Measurements from ENCODE around the gene CNTFR.

Gene CNTFR

GRCh38 chr9:34517185-34517584 lies 72.3 kb downstream of the CNTFR start:
- CTCF ChIA-PET = interaction anchor here (0.8 to 11.1 kb wide), 4 partner anchors 8 to 113 kb away, joined by 3 to 97 read pairs (median 3); no protein-coding TSS in a partner anchor
- no peak overlapping the region for H3K4me3 ChIP-seq (ENCODE audit: low read depth, low read length)
- TF ChIP-seq CTCF (IDR thresholded peaks at IDR 0.05; ENCODE audit: insufficient read depth, low read length, missing control alignments) = no peak
- no peak for DNase-seq (ENCODE audit: low read depth, low spot score)
- POLR2A ChIA-PET = no interaction called here

- DNase-seq (ENCODE audit: low read depth, low spot score) = no peak
- ChIA-PET CTCF (interaction anchor here (1.6 to 11.1 kb wide), 2 partner anchors 14 to 75 kb away, joined by 4 to 97 read pairs; no protein-coding TSS in a partner anchor), POLR2A (no interaction called here)
- H3K4me3 ChIP-seq (ENCODE audit: low read depth, low read length) = no peak overlapping the region
- TF ChIP-seq CTCF (IDR thresholded peaks at IDR 0.05; ENCODE audit: insufficient read depth, low read length, missing control alignments) = no peak
These were observed 73.6 kb downstream of the CNTFR start for GRCh38 chr9:34515959-34516358.

GRCh38 chr9:34514816-34515215 lies 74.7 kb downstream of the CNTFR start:
- no peak for TF ChIP-seq CTCF (IDR thresholded peaks at IDR 0.05; ENCODE audit: insufficient read depth, low read length, missing control alignments)
- ChIA-PET POLR2A (no interaction called here), CTCF (interaction anchor here (1.6 to 11.1 kb wide), 2 partner anchors 13 to 76 kb away, joined by 4 to 97 read pairs; no protein-coding TSS in a partner anchor)
- H3K4me3 ChIP-seq (ENCODE audit: low read depth, low read length) = no peak overlapping the region
- no peak for DNase-seq (ENCODE audit: low read depth, low spot score)

GRCh38 chr9:34514401-34514800 lies 75.1 kb downstream of the CNTFR start:
- TF ChIP-seq CTCF (IDR thresholded peaks at IDR 0.05; ENCODE audit: insufficient read depth, low read length, missing control alignments) = no peak
- POLR2A ChIA-PET = no interaction called here
- no peak for DNase-seq (ENCODE audit: low read depth, low spot score)
- CTCF ChIA-PET = interaction anchor here (0.8 to 11.1 kb wide), 5 partner anchors 9 to 120 kb away, joined by 3 to 97 read pairs (median 4); partner anchors contain the start of gene ENHO
- H3K4me3 ChIP-seq (ENCODE audit: low read depth, low read length) = no peak overlapping the region

GRCh38 chr9:34513567-34514214 lies 75.8 kb downstream of the CNTFR start:
- DNase-seq (ENCODE audit: low read depth, low spot score) = no peak
- CTCF ChIA-PET = interaction anchor here (0.8 to 11.1 kb wide), 8 partner anchors 10 to 121 kb away, joined by 3 to 97 read pairs (median 4); partner anchors contain the start of gene ENHO
- POLR2A ChIA-PET = interaction anchor here (1.4 kb wide), 1 partner anchor 12 kb away, joined by 3 read pairs; no protein-coding TSS in a partner anchor
- no peak overlapping the region for H3K4me3 ChIP-seq (ENCODE audit: low read depth, low read length)
- TF ChIP-seq CTCF (IDR thresholded peaks at IDR 0.05; ENCODE audit: insufficient read depth, low read length, missing control alignments) = no peak
